ENCODE measurements around the gene SELENOO. TPM values are rescaled to one million over a fixed set of nuclear protein-coding genes. Genes with fewer than 3 reads are reported as not detected.

The SELENOO gene
- total and polyA plus RNA-seq, 2 of the 13 experiments (the other 11 are each of a cell fraction or from before 2014, with no cell fraction given), result 14.4 to 19.0 TPM

DNA sequence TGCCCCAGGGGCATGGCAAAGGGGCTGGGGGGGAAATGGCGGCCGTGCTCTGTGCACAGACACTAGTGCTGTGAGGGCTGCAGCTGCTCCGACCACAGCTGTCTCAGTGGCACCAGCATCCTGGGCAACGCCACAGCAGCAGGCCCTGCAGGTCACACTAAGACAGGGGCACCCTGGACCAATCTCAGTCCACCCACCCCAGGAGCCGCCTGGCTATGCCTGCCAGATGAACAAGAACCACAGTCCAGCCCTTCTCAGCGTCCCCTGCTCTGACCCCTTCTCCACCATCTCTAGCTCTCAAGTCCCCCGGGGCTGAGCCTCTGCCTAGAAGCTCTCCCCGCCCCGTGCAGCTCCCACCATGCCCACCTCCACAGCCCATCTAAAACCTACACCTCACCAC, 27.6 kb downstream of the SELENOO start:
- Histone ChIP-seq H3K9me3 (ENCODE audit: low read length) (no peaks in the 10 kb centered on the region), H2AFZ (ENCODE audit: low read length) (no peak overlapping the region), H3K79me2 (ENCODE audit: insufficient read depth, low read length) (no peaks in the 10 kb centered on the region), H3K27ac (ENCODE audit: extremely low read length, insufficient read depth, low read length) (no peak overlapping the region), H3K4me1 (ENCODE audit: insufficient read depth, low read length) (peaks cover 11% of the 10 kb centered on the region), H3K4me2 (ENCODE audit: low read depth, low read length) (no peak overlapping the region), H3K4me3 (replicated peaks in 1 of 3; ENCODE audit: insufficient read depth in 1 of 3, low read depth in 2 of 3, low read length in 3 of 3) (no peak overlapping the region), H3K36me3 (replicated peaks in 1 of 2; ENCODE audit: control insufficient read depth in 1 of 2, insufficient read depth in 2 of 2, low read length in 2 of 2) (peaks cover 10 to 23% of the 10 kb centered on the region in 2 experiments; a peak in 4 of 5 replicates), H4K20me1 (ENCODE audit: insufficient read depth, low read length) (no peaks in the 10 kb centered on the region), H3K9ac (ENCODE audit: insufficient read depth, low read depth, low read length) (no peak overlapping the region), H3K27me3 (ENCODE audit: control insufficient read depth in 1 of 2, insufficient read depth in 2 of 2, low read length in 2 of 2) (no peaks in the 10 kb centered on the region)
- DNase-seq (ENCODE audit: low spot score) (no peak), FAIRE-seq (no peak), ATAC-seq (no peak)
- CTCF ChIA-PET (ENCODE audit: low intra/inter-chr PET ratio, low total read pairs), result no interaction called here
- peak; percentile 22 for TF ChIP-seq AGO2 (optimal IDR thresholded peaks at IDR 0.05; ENCODE audit: low read depth, low read length)
- TF ChIP-seq, protein P1, sequence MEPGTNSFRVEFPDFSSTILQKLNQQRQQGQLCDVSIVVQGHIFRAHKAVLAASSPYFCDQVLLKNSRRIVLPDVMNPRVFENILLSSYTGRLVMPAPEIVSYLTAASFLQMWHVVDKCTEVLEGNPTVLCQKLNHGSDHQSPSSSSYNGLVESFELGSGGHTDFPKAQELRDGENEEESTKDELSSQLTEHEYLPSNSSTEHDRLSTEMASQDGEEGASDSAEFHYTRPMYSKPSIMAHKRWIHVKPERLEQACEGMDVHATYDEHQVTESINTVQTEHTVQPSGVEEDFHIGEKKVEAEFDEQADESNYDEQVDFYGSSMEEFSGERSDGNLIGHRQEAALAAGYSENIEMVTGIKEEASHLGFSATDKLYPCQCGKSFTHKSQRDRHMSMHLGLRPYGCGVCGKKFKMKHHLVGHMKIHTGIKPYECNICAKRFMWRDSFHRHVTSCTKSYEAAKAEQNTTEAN (CRISPR knock-in tag; conservative IDR thresholded peaks at IDR 0.05), result no peak
- in situ Hi-C loops (cut with HindIII; ENCODE audit: extremely low pct_ligation_motif_present, low pct_unique_long_range_greater_than_20kb) (no loop called here), intact Hi-C loops (cut with micrococcal nuclease; ENCODE audit: unreplicated experiment) (no loop called here)
- 98% methylated on average over 5 of the region's 9 CpGs for WGBS (ENCODE audit: low lambda C conversion rate)
- POLR2A ChIA-PET, result interaction anchor here (1.2 kb wide), 1 partner anchor 9 kb away, joined by 3 read pairs; no protein-coding TSS in a partner anchor
- no TSS peak for BruUV-seq (replicated peaks)

DNA sequence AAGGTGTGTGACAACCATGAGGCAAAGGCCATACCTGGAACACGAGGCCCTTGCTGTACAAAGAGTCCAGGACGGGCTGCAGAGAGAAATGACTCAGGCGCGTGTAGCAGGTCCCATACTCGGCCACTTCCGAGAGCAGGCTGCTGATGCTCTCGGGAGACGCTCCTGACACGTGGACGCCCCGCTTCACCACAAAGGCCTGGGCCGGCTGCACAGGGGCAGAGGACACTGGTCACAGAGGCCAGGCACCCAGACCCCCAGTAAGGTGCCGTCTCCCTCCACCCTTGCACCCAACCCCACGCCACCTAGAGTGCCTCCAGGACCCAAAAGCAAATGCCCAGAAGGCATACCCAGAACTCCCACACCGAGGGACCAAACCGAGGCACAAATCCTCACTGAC, 28.6 kb downstream of the SELENOO start:
- H3K9ac ChIP-seq (ENCODE audit: insufficient read depth, low read depth, low read length), result no peak overlapping the region
- 98% methylated on average over 13 of the region's 16 CpGs for WGBS (ENCODE audit: low lambda C conversion rate)
- ATAC-seq (no peak), FAIRE-seq (no peak), DNase-seq (ENCODE audit: low spot score) (no peak)
- H3K79me2 ChIP-seq (ENCODE audit: insufficient read depth, low read length), result no peaks in the 10 kb centered on the region
- no peaks in the 10 kb centered on the region for H3K27me3 ChIP-seq (ENCODE audit: control insufficient read depth in 1 of 2, insufficient read depth in 2 of 2, low read length in 2 of 2)
- no peak overlapping the region for H3K4me3 ChIP-seq (replicated peaks in 1 of 3; ENCODE audit: insufficient read depth in 1 of 3, low read depth in 2 of 3, low read length in 3 of 3)
- H3K4me1 ChIP-seq (ENCODE audit: insufficient read depth, low read length), result peaks cover 11% of the 10 kb centered on the region
- CTCF ChIA-PET (ENCODE audit: low intra/inter-chr PET ratio, low total read pairs), result no interaction called here
- no TSS peak for BruUV-seq (replicated peaks)
- peaks cover 6% of the 10 kb centered on the region; the same call in 1 of the 2 replicates for H4K20me1 ChIP-seq (ENCODE audit: insufficient read depth, low read length)
- in situ Hi-C loops (cut with HindIII; ENCODE audit: extremely low pct_ligation_motif_present, low pct_unique_long_range_greater_than_20kb), result no loop called here
- H3K4me2 ChIP-seq (ENCODE audit: low read depth, low read length), result no peak overlapping the region
- no peaks in the 10 kb centered on the region for H3K9me3 ChIP-seq (ENCODE audit: low read length)
- no peak overlapping the region for H2AFZ ChIP-seq (ENCODE audit: low read length)
- H3K36me3 ChIP-seq (replicated peaks in 1 of 2; ENCODE audit: control insufficient read depth in 1 of 2, insufficient read depth in 2 of 2, low read length in 2 of 2), result peaks cover 11 to 16% of the 10 kb centered on the region in 2 experiments; a peak in 3 of 5 replicates
- intact Hi-C loops (cut with micrococcal nuclease; ENCODE audit: unreplicated experiment), result no loop called here
- TF ChIP-seq ZNF329 (CRISPR knock-in tag; IDR thresholded peaks at IDR 0.05; ENCODE audit: low read depth) (no peak), ZNF496 (CRISPR knock-in tag; IDR thresholded peaks at IDR 0.05; ENCODE audit: insufficient replicate concordance) (no peak), ZBTB49 (CRISPR knock-in tag; IDR thresholded peaks at IDR 0.05; ENCODE audit: borderline replicate concordance) (no peak), ZFX (CRISPR knock-in tag; IDR thresholded peaks at IDR 0.05; ENCODE audit: low read depth) (no peak), ZNF501 (CRISPR knock-in tag; IDR thresholded peaks at IDR 0.05) (no peak), PHF20 (CRISPR knock-in tag; IDR thresholded peaks at IDR 0.05) (no peak), E2F5 (CRISPR knock-in tag; conservative IDR thresholded peaks at IDR 0.05) (no peak), SYNCRIP (IDR thresholded peaks at IDR 0.05; ENCODE audit: insufficient read depth, low read depth, low read length) (no peak), PHF8 (CRISPR knock-in tag; IDR thresholded peaks at IDR 0.05) (no peak), ZNF558 (CRISPR knock-in tag; IDR thresholded peaks at IDR 0.05; ENCODE audit: borderline replicate concordance) (no peak)
- TF ChIP-seq, protein P2, sequence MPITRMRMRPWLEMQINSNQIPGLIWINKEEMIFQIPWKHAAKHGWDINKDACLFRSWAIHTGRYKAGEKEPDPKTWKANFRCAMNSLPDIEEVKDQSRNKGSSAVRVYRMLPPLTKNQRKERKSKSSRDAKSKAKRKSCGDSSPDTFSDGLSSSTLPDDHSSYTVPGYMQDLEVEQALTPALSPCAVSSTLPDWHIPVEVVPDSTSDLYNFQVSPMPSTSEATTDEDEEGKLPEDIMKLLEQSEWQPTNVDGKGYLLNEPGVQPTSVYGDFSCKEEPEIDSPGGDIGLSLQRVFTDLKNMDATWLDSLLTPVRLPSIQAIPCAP (CRISPR knock-in tag; IDR thresholded peaks at IDR 0.05; ENCODE audit: low read depth), result no peak
- POLR2A ChIA-PET, result no interaction called here
- no peak overlapping the region for H3K27ac ChIP-seq (ENCODE audit: extremely low read length, insufficient read depth, low read length)

All from HepG2 (cell line).